MCF 10A (cell line): Measurements from ENCODE around the gene WWC1. TPM values are rescaled to one million over a fixed set of nuclear protein-coding genes. Genes with fewer than 3 reads are reported as not detected.

Source experiments
- BruUV-seq: library from RNA; stranded (reverse); fragments of 400-500 nt; replicated peaks from 2 replicates; lab custom pipeline; 2021; lab: Mats Ljungman, UMichigan
- CTCF ChIA-PET: fragments of 300-600 bp; sonication (Branson Sonifier 250); formaldehyde crosslinking; extraction: SDS; loops from one replicate; lab custom pipeline; 2021; ENCODE audit warnings: antibody characterized with exemption, inconsistent platforms; lab: Yijun Ruan, JAX
- POLR2A ChIA-PET: fragments of 300-600, 350-650 bp; sonication (Branson Sonifier 250); formaldehyde crosslinking; extraction: SDS; loops from one replicate; lab custom pipeline; 2020; ENCODE audit warnings: antibody characterized with exemption, inconsistent platforms; lab: Yijun Ruan, JAX
- DNase-seq: peaks from one replicate; pipeline ENCODE4 v3.0.0-alpha.2; 2018; ENCODE audit not compliant: unreplicated experiment
- H3K27ac Mint-ChIP-seq: one replicate; pipeline ENCODE4 v1.8.0; 2022; ENCODE audit warnings: mild to moderate bottlenecking, low read depth, mixed read lengths; ENCODE audit not compliant: unreplicated experiment
- H3K27me3 Mint-ChIP-seq: one replicate; pipeline ENCODE4 v1.8.0; 2022; ENCODE audit warnings: mixed read lengths; ENCODE audit not compliant: insufficient read depth, unreplicated experiment
- H3K36me3 Mint-ChIP-seq: one replicate; pipeline ENCODE4 v1.8.0; 2022; ENCODE audit warnings: mild to moderate bottlenecking, moderate library complexity, mixed read lengths; ENCODE audit not compliant: insufficient read depth, unreplicated experiment
- H3K4me1 Mint-ChIP-seq: one replicate; pipeline ENCODE4 v1.8.0; 2022; ENCODE audit warnings: mixed read lengths; ENCODE audit not compliant: insufficient read depth, unreplicated experiment
- H3K4me3 Mint-ChIP-seq: one replicate; pipeline ENCODE4 v1.8.0; 2022; ENCODE audit warnings: mild to moderate bottlenecking, moderate library complexity, mixed read lengths; ENCODE audit not compliant: unreplicated experiment
- H3K9me3 Mint-ChIP-seq: one replicate; pipeline ENCODE4 v1.8.0; 2022; ENCODE audit warnings: mixed read lengths; ENCODE audit not compliant: unreplicated experiment
- CTCF ChIP-seq: fragments of 200-600 bp; IDR thresholded peaks from one replicate; pipeline ENCODE4 v1.8.0; 2022; ENCODE audit warnings: antibody characterized with exemption, mild to moderate bottlenecking; ENCODE audit not compliant: unreplicated experiment
- intact Hi-C: fragments of 100-400 bp; cut with micrococcal nuclease; formaldehyde crosslinking; loops from 2 replicates; pipeline ENCODE4 v1.14.1; 2022
- total RNA-seq: library from RNA; stranded (reverse); gene quantifications from 2 replicates; pipeline ENCODE4 v1.2.3, GENCODE V29; 2022

Gene WWC1
- total RNA-seq, 1 experiment from 2014 or later: 47.0 TPM

- no peak for DNase-seq
- Mint-ChIP-seq H3K36me3 (peaks cover 88% of the 10 kb centered on the region), H3K4me1 (no peaks in the 10 kb centered on the region), H3K27ac (no peak overlapping the region), H3K27me3 (no peaks in the 10 kb centered on the region), H3K9me3 (no peaks in the 10 kb centered on the region), H3K4me3 (no peak overlapping the region)
- no TSS peak for BruUV-seq
- ChIA-PET CTCF (interaction anchor here (0.7 to 0.9 kb wide), 2 partner anchors 11 to 12 kb away, joined by 3 read pairs; no protein-coding TSS in a partner anchor), POLR2A (interaction anchor here (1.1 kb wide), 1 partner anchor 11 kb away, joined by 3 read pairs; no protein-coding TSS in a partner anchor)
- intact Hi-C loops: no loop called here
- no peak for TF ChIP-seq CTCF
These were observed 166.1 kb downstream of the WWC1 start for GRCh38 chr5:168457542-168457941.

- Mint-ChIP-seq H3K36me3 (peaks cover 78% of the 10 kb centered on the region), H3K4me3 (no peak overlapping the region), H3K27me3 (no peaks in the 10 kb centered on the region), H3K27ac (no peak overlapping the region), H3K9me3 (no peaks in the 10 kb centered on the region), H3K4me1 (no peaks in the 10 kb centered on the region)
- intact Hi-C loops: no loop called here
- TF ChIP-seq CTCF: no peak
- no peak for DNase-seq
- ChIA-PET POLR2A (interaction anchor here (0.6 kb wide), 1 partner anchor 14 kb away, joined by 3 read pairs; no protein-coding TSS in a partner anchor), CTCF (interaction anchor here (0.7 to 1.3 kb wide), 2 partner anchors 27 to 55 kb away, joined by 3 to 4 read pairs; no protein-coding TSS in a partner anchor)
- BruUV-seq: no TSS peak
These were observed 169.2 kb downstream of the WWC1 start for GRCh38 chr5:168460606-168461005.

GRCh38 chr5:168463081-168463480 lies 171.6 kb downstream of the WWC1 start:
- Mint-ChIP-seq H3K4me3 (no peak overlapping the region), H3K27me3 (no peaks in the 10 kb centered on the region), H3K27ac (no peak overlapping the region), H3K9me3 (no peaks in the 10 kb centered on the region), H3K4me1 (no peaks in the 10 kb centered on the region), H3K36me3 (peaks cover 63% of the 10 kb centered on the region)
- ChIA-PET POLR2A (no interaction called here), CTCF (interaction anchor here (0.6 to 1.7 kb wide), 8 partner anchors 9 to 1607 kb away, joined by 3 to 9 read pairs (median 4); no protein-coding TSS in a partner anchor)
- intact Hi-C loops: no loop called here
- TF ChIP-seq CTCF: no peak
- BruUV-seq: no TSS peak
- DNase-seq: no peak

- intact Hi-C loops: no loop called here
- CTCF ChIA-PET: interaction anchor here (0.6 to 1.3 kb wide), 3 partner anchors 196 to 1970 kb away, joined by 3 to 4 read pairs (median 3); no protein-coding TSS in a partner anchor
- peaks cover 70% of the 10 kb centered on the region for H3K36me3 Mint-ChIP-seq
- no peak for DNase-seq
- no peak overlapping the region for H3K4me3 Mint-ChIP-seq
- TF ChIP-seq CTCF: no peak
- no peaks in the 10 kb centered on the region for H3K27me3 Mint-ChIP-seq
- H3K9me3 Mint-ChIP-seq: no peaks in the 10 kb centered on the region
- POLR2A ChIA-PET: no interaction called here
- H3K27ac Mint-ChIP-seq: no peak overlapping the region
- H3K4me1 Mint-ChIP-seq: no peaks in the 10 kb centered on the region
- BruUV-seq: no TSS peak
These were observed 172.8 kb downstream of the WWC1 start for GRCh38 chr5:168464214-168464613.
